Measurements from ENCODE around the gene CUX1. TPM values are rescaled to one million over a fixed set of nuclear protein-coding genes. Genes with fewer than 3 reads are reported as not detected.
A peak's percentile ranks its signal among the peaks of the same experiment; 100 is the strongest.

Gene CUX1
- total RNA-seq, 1 experiment from 2014 or later = 53.5 TPM

DNA sequence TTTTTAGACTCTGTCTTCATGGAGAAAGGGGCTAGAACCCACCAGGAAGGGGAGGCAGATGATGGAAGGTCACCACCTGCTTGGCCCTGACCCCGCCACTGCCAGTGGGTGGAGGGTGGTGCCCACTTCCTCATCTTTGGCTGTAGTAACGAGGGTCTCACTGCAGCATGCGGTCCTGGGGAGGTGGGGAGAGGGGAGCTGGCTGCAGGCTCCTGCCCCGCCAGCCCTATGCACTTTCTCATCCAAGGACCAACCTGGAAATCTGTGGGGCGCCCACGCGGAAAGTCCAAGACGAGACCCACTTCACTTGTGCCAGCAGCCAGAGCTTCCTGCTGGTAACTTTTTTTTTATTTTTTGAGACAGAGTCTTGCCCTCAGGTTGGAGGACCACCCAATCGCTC, 101.0 kb downstream of the CUX1 start:
- H4K91ac ChIP-seq (ENCODE audit: insufficient read length, low read depth, low read length) = no peak overlapping the region
- peaks cover 28% of the 10 kb centered on the region in 2 experiments for H3K4me1 Mint-ChIP-seq
- H3K27ac Mint-ChIP-seq = peak overlapping the region in 2 of 3 experiments; percentile 53 to 70; a peak in 1 of 7 replicates
- H2BK15ac ChIP-seq (ENCODE audit: low read depth, low read length) = no peak overlapping the region
- no peaks in the 10 kb centered on the region for H3K27me3 ChIP-seq (ENCODE audit: insufficient read depth, low read length)
- no peaks in the 10 kb centered on the region for H3K4me1 ChIP-seq (ENCODE audit: insufficient read depth, low read length)
- no peak overlapping the region for H2AFZ ChIP-seq (ENCODE audit: low read length)
- no peak overlapping the region for H3K9ac ChIP-seq (ENCODE audit: extremely low read depth, insufficient read length, low read length)
- H3K14ac ChIP-seq (ENCODE audit: insufficient read depth, low read length) = no peak overlapping the region; the same call in 1 of the 2 replicates
- H2BK20ac ChIP-seq (ENCODE audit: low read depth, low read length, poor library complexity, severe bottlenecking) = no peak overlapping the region
- H2BK120ac ChIP-seq (ENCODE audit: low read depth, low read length, poor library complexity, severe bottlenecking) = no peak overlapping the region
- H3K4me2 ChIP-seq (ENCODE audit: insufficient read depth, insufficient read length, low read length) = no peak overlapping the region
- H3K18ac ChIP-seq (ENCODE audit: insufficient read length, low read depth, low read length) = no peak overlapping the region
- H3K9me3 ChIP-seq (ENCODE audit: control insufficient read depth, low read depth, low read length) = no peaks in the 10 kb centered on the region
- no peaks in the 10 kb centered on the region for H3K23me2 ChIP-seq (ENCODE audit: insufficient read length, low read depth, low read length, poor library complexity, severe bottlenecking)
- TF ChIP-seq, protein P1, sequence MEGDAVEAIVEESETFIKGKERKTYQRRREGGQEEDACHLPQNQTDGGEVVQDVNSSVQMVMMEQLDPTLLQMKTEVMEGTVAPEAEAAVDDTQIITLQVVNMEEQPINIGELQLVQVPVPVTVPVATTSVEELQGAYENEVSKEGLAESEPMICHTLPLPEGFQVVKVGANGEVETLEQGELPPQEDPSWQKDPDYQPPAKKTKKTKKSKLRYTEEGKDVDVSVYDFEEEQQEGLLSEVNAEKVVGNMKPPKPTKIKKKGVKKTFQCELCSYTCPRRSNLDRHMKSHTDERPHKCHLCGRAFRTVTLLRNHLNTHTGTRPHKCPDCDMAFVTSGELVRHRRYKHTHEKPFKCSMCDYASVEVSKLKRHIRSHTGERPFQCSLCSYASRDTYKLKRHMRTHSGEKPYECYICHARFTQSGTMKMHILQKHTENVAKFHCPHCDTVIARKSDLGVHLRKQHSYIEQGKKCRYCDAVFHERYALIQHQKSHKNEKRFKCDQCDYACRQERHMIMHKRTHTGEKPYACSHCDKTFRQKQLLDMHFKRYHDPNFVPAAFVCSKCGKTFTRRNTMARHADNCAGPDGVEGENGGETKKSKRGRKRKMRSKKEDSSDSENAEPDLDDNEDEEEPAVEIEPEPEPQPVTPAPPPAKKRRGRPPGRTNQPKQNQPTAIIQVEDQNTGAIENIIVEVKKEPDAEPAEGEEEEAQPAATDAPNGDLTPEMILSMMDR (conservative IDR thresholded peaks at IDR 0.05) = no peak
- no peak for DNase-seq
- H4K8ac ChIP-seq (replicated peaks; ENCODE audit: insufficient read length, low read depth, low read length) = no peak overlapping the region
- no peak overlapping the region for H3K4ac ChIP-seq (ENCODE audit: low read depth, low read length)
- H4K20me1 ChIP-seq (ENCODE audit: control insufficient read depth, insufficient read depth, insufficient read length) = peaks cover 4% of the 10 kb centered on the region
- H3K27ac ChIP-seq (ENCODE audit: insufficient read length, low read depth, low read length) = no peak overlapping the region
- no peak overlapping the region for H3K56ac ChIP-seq (ENCODE audit: insufficient read length, low read depth, low read length)
- no peak overlapping the region for H4K5ac ChIP-seq (ENCODE audit: insufficient read length, low read depth, low read length)
- peaks cover 8 to 42% (median 39%) of the 10 kb centered on the region in 3 experiments; a peak in 6 of 7 replicates for H3K36me3 Mint-ChIP-seq (ENCODE audit: insufficient read depth in 1 of 3, low read depth in 3 of 3)
- H3K4me3 Mint-ChIP-seq = no peak overlapping the region
- H3K27me3 Mint-ChIP-seq (ENCODE audit: low read depth) = no peaks in the 10 kb centered on the region; the same call in 1 of the 2 replicates
- H2BK5ac ChIP-seq (ENCODE audit: insufficient read length, low read length) = no peak overlapping the region
- H2BK12ac ChIP-seq (ENCODE audit: insufficient read length, low read depth, low read length) = no peak overlapping the region
- H3K79me2 ChIP-seq (ENCODE audit: insufficient read depth, low read length) = peaks cover 3% of the 10 kb centered on the region; the same call in 1 of the 2 replicates
- H3K9me3 Mint-ChIP-seq = no peaks in the 10 kb centered on the region
- H3K23ac ChIP-seq (ENCODE audit: insufficient read length, low read depth, low read length) = no peak overlapping the region
- no CpG with 5 or more reads among the region's 9 CpGs for WGBS (ENCODE audit: extremely low coverage, insufficient read length, low lambda C conversion rate)
- no peak overlapping the region for H3T11ph ChIP-seq (ENCODE audit: low read length)
- peaks cover 6% of the 10 kb centered on the region for H3K79me1 ChIP-seq (ENCODE audit: insufficient read depth, low read depth, low read length, poor library complexity, severe bottlenecking)
- no peak overlapping the region for H2AK5ac ChIP-seq (ENCODE audit: insufficient read length, low read length)

Data from H9 (cell line).